DND-41 (cell line): ENCODE results near the gene RASA4B.

Source experiments
- ATAC-seq: fragments of 200-7000 bp; cut with Tn5 transposase; 3 replicates; pipeline ENCODE4 v1.9.1; 2021; ENCODE audit warnings: low read depth; ENCODE audit not compliant: insufficient read depth
- DNase-seq: peaks from one replicate; pipeline ENCODE4 v3.0.0-alpha.2; 2020
- H2AFZ ChIP-seq: 2 replicates; pipeline ENCODE4 v1.6.0; 2012; ENCODE audit warnings: low read depth, low read length
- H3K27ac ChIP-seq: 2 replicates; pipeline ENCODE4 v1.5.1; 2012; ENCODE audit warnings: low read length, inconsistent platforms
- H3K27me3 ChIP-seq: fragments of 200-600 bp; sonication (generic); 2 replicates; pipeline ENCODE4 v1.6.0; 2012; ENCODE audit warnings: low read length, mild to moderate bottlenecking, inconsistent platforms; ENCODE audit not compliant: insufficient read depth, poor library complexity
- H3K36me3 ChIP-seq: 2 replicates; pipeline ENCODE4 v1.5.1; 2012; ENCODE audit warnings: low read length, inconsistent platforms; ENCODE audit not compliant: insufficient read depth
- H3K4me1 ChIP-seq: 2 replicates; pipeline ENCODE4 v1.5.1; 2012; ENCODE audit warnings: mild to moderate bottlenecking, low read length; ENCODE audit not compliant: insufficient read depth
- H3K4me2 ChIP-seq: 2 replicates; pipeline ENCODE4 v1.6.0; 2012; ENCODE audit warnings: mild to moderate bottlenecking, moderate library complexity, low read length, inconsistent platforms; ENCODE audit not compliant: insufficient read depth
- H3K4me3 ChIP-seq, 2 experiments: fragments of 200-600 bp in 1 of 2; shearing (Covaris generic) in 1 of 2; 2 replicates each; pipeline ENCODE4 v1.5.1; 2012 to 2016; ENCODE audit warnings: inconsistent platforms in 2 of 2, low read length in 2 of 2, mild to moderate bottlenecking in 2 of 2, low read depth in 1 of 2, moderate library complexity in 1 of 2
- H3K79me2 ChIP-seq: 2 replicates; pipeline ENCODE4 v1.6.0; 2012; ENCODE audit warnings: low read length, inconsistent platforms; ENCODE audit not compliant: insufficient read depth
- H3K9ac ChIP-seq: 2 replicates; pipeline ENCODE4 v1.6.0; 2012; ENCODE audit warnings: low read depth, mild to moderate bottlenecking, inconsistent platforms, low read length, moderate library complexity
- H3K9me3 ChIP-seq: 2 replicates; pipeline ENCODE4 v1.5.1; 2012; ENCODE audit warnings: low read length, moderate library complexity, mild to moderate bottlenecking, inconsistent platforms; ENCODE audit not compliant: insufficient read depth, severe bottlenecking
- H4K20me1 ChIP-seq: 2 replicates; pipeline ENCODE4 v1.6.0; 2012; ENCODE audit warnings: low read length; ENCODE audit not compliant: insufficient read depth
- EZH2 ChIP-seq: IDR thresholded peaks from 3 replicates; pipeline ENCODE4 v1.6.1; 2012; ENCODE audit warnings: borderline replicate concordance, low read depth, mild to moderate bottlenecking, moderate library complexity, low read length, inconsistent platforms; ENCODE audit not compliant: severe bottlenecking
- TF ChIP-seq, protein P1 (sequence below): IDR thresholded peaks from 2 replicates; pipeline ENCODE4 v1.5.1; 2012; ENCODE audit warnings: borderline replicate concordance, low read length, moderate library complexity, mild to moderate bottlenecking; ENCODE audit not compliant: poor library complexity, severe bottlenecking; ENCODE audit errors: extremely low read depth

The RASA4B gene

DNA sequence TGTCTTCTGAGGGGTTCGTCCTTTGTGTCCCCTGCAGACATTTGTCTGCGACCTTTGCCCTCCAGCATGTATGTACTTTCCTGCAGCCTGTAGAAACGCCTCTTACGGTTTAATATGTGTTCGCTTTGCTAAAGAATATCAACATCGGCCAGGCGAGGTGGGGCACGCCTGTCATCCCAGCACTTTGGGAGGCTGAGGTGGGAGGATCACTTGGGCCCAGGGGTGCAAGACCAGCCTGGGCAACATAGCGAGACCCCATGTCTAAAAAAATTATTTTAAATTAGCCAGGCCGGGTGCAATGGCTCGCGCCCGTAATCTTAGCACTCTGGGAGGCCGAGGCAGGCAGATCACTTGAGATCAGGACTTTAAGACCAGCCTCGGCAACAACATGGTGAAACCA, 68.4 kb downstream of the RASA4B start:
- Histone ChIP-seq H3K4me2 (no peak overlapping the region), H3K27ac (no peak overlapping the region), H3K79me2 (no peaks in the 10 kb centered on the region), H2AFZ (no peak overlapping the region), H4K20me1 (no peaks in the 10 kb centered on the region), H3K9ac (no peak overlapping the region), H3K36me3 (peaks cover 16% of the 10 kb centered on the region; the same call in 1 of the 2 replicates), H3K9me3 (no peaks in the 10 kb centered on the region), H3K4me1 (no peaks in the 10 kb centered on the region), H3K27me3 (no peaks in the 10 kb centered on the region), H3K4me3 (no peak overlapping the region)
- ATAC-seq (no peak), DNase-seq (no peak)
- TF ChIP-seq, protein P1, sequence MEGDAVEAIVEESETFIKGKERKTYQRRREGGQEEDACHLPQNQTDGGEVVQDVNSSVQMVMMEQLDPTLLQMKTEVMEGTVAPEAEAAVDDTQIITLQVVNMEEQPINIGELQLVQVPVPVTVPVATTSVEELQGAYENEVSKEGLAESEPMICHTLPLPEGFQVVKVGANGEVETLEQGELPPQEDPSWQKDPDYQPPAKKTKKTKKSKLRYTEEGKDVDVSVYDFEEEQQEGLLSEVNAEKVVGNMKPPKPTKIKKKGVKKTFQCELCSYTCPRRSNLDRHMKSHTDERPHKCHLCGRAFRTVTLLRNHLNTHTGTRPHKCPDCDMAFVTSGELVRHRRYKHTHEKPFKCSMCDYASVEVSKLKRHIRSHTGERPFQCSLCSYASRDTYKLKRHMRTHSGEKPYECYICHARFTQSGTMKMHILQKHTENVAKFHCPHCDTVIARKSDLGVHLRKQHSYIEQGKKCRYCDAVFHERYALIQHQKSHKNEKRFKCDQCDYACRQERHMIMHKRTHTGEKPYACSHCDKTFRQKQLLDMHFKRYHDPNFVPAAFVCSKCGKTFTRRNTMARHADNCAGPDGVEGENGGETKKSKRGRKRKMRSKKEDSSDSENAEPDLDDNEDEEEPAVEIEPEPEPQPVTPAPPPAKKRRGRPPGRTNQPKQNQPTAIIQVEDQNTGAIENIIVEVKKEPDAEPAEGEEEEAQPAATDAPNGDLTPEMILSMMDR, result no peak
- no peak for TF ChIP-seq EZH2

DNA sequence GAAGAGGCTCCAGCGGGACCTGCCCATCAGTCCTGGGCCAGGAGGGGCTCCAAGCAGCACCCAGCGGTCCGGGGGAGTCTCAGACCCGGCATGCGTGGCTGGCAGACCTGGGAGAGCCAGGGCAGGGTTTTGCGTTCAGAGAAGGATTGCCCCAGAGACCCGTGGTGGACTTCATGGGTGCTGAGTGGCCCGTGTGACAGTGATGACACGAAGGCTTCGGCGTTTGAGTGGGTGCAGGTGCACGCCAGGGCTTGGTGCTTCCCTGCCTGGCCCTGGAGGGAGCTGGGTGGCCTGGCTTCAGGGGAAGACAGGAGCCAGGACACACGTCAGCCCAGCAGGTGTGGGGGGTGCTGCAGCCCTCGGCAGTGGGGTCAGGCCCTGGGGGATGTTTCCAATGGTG, 70.3 kb downstream of the RASA4B start:
- Histone ChIP-seq H4K20me1 (no peaks in the 10 kb centered on the region), H3K36me3 (peaks cover 16% of the 10 kb centered on the region; the same call in 1 of the 2 replicates), H3K79me2 (no peaks in the 10 kb centered on the region), H3K9ac (no peak overlapping the region), H3K27me3 (no peaks in the 10 kb centered on the region), H2AFZ (no peak overlapping the region), H3K4me2 (no peak overlapping the region), H3K4me3 (no peak overlapping the region), H3K27ac (no peak overlapping the region), H3K4me1 (no peaks in the 10 kb centered on the region), H3K9me3 (no peaks in the 10 kb centered on the region)
- DNase-seq (no peak), ATAC-seq (no peak)
- TF ChIP-seq, protein P1, result no peak
- no peak for TF ChIP-seq EZH2

DNA sequence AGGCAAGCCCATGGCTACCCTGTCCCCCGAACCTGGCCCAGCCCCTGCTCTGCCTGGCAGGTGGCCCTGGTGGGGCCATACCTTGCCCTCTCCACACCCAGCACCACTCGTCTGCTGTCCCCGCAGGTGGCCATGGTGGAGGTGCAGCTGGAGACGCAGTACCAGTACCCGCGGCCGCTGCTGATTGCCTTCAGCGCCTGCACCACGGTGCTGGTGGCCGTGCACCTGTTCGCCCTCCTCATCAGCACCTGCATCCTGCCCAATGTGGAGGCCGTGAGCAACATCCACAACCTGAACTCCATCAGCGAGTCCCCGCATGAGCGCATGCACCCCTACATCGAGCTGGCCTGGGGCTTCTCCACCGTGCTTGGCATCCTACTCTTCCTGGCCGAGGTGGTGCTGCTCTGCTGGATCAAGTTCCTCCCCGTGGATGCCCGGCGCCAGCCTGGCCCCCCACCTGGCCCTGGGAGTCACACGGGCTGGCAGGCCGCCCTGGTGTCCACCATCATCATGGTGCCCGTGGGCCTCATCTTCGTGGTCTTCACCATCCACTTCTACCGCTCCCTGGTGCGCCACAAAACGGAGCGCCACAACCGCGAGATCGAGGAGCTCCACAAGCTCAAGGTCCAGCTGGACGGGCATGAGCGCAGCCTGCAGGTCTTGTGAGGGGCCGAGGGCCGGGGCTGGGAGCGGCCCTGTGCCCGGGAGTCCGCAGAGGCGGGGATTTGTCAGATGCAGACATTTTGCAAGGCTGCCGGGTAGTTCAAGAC, 71.0 kb downstream of the RASA4B start:
- Histone ChIP-seq H3K79me2 (no peaks in the 10 kb centered on the region), H3K4me3 (no peak overlapping the region), H3K9me3 (no peaks in the 10 kb centered on the region), H3K4me2 (no peak overlapping the region), H3K27ac (no peak overlapping the region), H3K27me3 (no peaks in the 10 kb centered on the region), H3K36me3 (peaks cover 16% of the 10 kb centered on the region; the same call in 1 of the 2 replicates), H3K4me1 (peaks cover 4% of the 10 kb centered on the region; the same call in 1 of the 2 replicates), H3K9ac (no peak overlapping the region), H4K20me1 (no peaks in the 10 kb centered on the region), H2AFZ (no peak overlapping the region)
- DNase-seq, result no peak
- TF ChIP-seq EZH2, result no peak
- TF ChIP-seq, protein P1, result no peak
- ATAC-seq, result no peak
